Small intestine (tissue), 7 donors: Measurements from ENCODE around the gene SERINC3. TPM values are rescaled to one million over a fixed set of nuclear protein-coding genes. Genes with fewer than 3 reads are reported as not detected.

Experiments
- DNase-seq, 2 donors: peaks; one replicate each; pipeline versions ENCODE4 v3.0.0 to v3.0.0-alpha.2; 2013
- FAIRE-seq: peaks from 2 replicates; lab custom pipeline; 2012; peaks lifted over from hg19 to GRCh38; lab: Jason Lieb, UNC
- H3K27ac ChIP-seq, 3 donors: one replicate each; pipeline ENCODE4 v1.5.1; 2013; ENCODE audit warnings: low read length in 2 of 3, mild to moderate bottlenecking in 2 of 3, control low read depth in 1 of 3, inconsistent platforms in 1 of 3, low read depth in 1 of 3, moderate library complexity in 1 of 3
- H3K27me3 ChIP-seq, 3 donors: one replicate each; pipeline ENCODE4 v1.6.1; 2013; ENCODE audit warnings: low read length in 3 of 3, inconsistent platforms in 1 of 3; ENCODE audit not compliant: control insufficient read depth in 3 of 3, insufficient read depth in 3 of 3
- H3K36me3 ChIP-seq, 3 donors: one replicate each; pipeline ENCODE4 v1.6.1; 2013; ENCODE audit warnings: low read length in 3 of 3, inconsistent platforms in 1 of 3, low read depth in 1 of 3, mild to moderate bottlenecking in 1 of 3, moderate library complexity in 1 of 3; ENCODE audit not compliant: control insufficient read depth in 3 of 3, insufficient read depth in 2 of 3
- H3K4me1 ChIP-seq, 3 donors: one replicate each; pipeline ENCODE4 v1.6.1; 2013; ENCODE audit warnings: low read length in 2 of 3, inconsistent platforms in 1 of 3, low read depth in 1 of 3, mild to moderate bottlenecking in 1 of 3, moderate library complexity in 1 of 3; ENCODE audit not compliant: control insufficient read depth in 3 of 3, insufficient read depth in 2 of 3
- H3K4me3 ChIP-seq, 3 donors: one replicate each; pipeline ENCODE4 v1.5.1; 2013; ENCODE audit warnings: low read length in 3 of 3, control low read depth in 1 of 3, inconsistent platforms in 1 of 3, low read depth in 1 of 3, mild to moderate bottlenecking in 1 of 3, moderate library complexity in 1 of 3
- H3K9me3 ChIP-seq, 2 donors: one replicate each; pipeline ENCODE4 v1.6.1; 2013; ENCODE audit warnings: low read depth in 1 of 2, low read length in 1 of 2; ENCODE audit not compliant: control insufficient read depth in 2 of 2, insufficient read depth in 1 of 2
- WGBS, 3 donors: extraction: QIAGEN DNeasy Blood & Tissue Kit; methylation state at CpG; one replicate each; pipeline ENCODE4 v1.1.7; 2013; 5-methylcytosine and 5-hydroxymethylcytosine counted together
- polyA plus RNA-seq, 4 donors: library from polyadenylated mRNA; stranded (reverse) in 3 of 4; unstranded in 1 of 4; fragments of 200-250 nt in 3 of 4; fragments of 120-200 nt in 1 of 4; gene quantifications; one replicate each; pipeline versions ENCODE4 v1.2.1 to v1.2.3, GENCODE V29; 2013
- donor health status: healthy with polysubstance abuse.
- donor health status: control.
- donor health status: control.
- donor health status: Bipolar disorder and iron deficiency.
- donor health status: healthy.

The SERINC3 gene
- polyA plus RNA-seq, 4 donors: 13.2 to 74.8 (median 39.6) TPM

GRCh38 chr20:44517454-44517853 lies 4.4 kb downstream of the SERINC3 start:
- Histone ChIP-seq H3K27ac (no peak overlapping the region), H3K27me3 (no peaks in the 10 kb centered on the region), H3K36me3 (peaks cover 2 to 13% (median 4%) of the 10 kb centered on the region in 3 donors), H3K4me1 (peaks cover 0 to 21% (median 14%) of the 10 kb centered on the region in 3 donors), H3K9me3 (no peaks in the 10 kb centered on the region), H3K4me3 (no peak overlapping the region)
- FAIRE-seq (no peak), DNase-seq (no peak)
- WGBS, 3 donors: 49 to 65% (median 60%) methylated on average over 3 of the region's 3 CpGs

- no peak for DNase-seq
- no peaks in the 10 kb centered on the region for H3K9me3 ChIP-seq
- H3K36me3 ChIP-seq: peaks cover 2 to 13% (median 5%) of the 10 kb centered on the region in 3 donors
- H3K27ac ChIP-seq: no peak overlapping the region
- 69 to 78% (median 76%) methylated on average over 7 of the region's 7 CpGs for WGBS, 3 donors
- H3K4me1 ChIP-seq: peaks cover 0 to 18% (median 11%) of the 10 kb centered on the region in 3 donors
- H3K4me3 ChIP-seq: no peak overlapping the region
- FAIRE-seq: no peak
- H3K27me3 ChIP-seq: no peaks in the 10 kb centered on the region
Observed at GRCh38 chr20:44516491-44516890, 5.4 kb downstream of the SERINC3 start.

- FAIRE-seq (no peak), DNase-seq (no peak)
- Histone ChIP-seq H3K36me3 (peaks cover 14 to 15% (median 15%) of the 10 kb centered on the region in 3 donors), H3K4me1 (peaks cover 0 to under 1% (median 0%) of the 10 kb centered on the region in 3 donors), H3K27ac (no peak overlapping the region), H3K9me3 (no peaks in the 10 kb centered on the region), H3K27me3 (no peaks in the 10 kb centered on the region), H3K4me3 (no peak overlapping the region)
- 81 to 92% (median 84%) methylated on average over 10 of the region's 10 CpGs for WGBS, 3 donors
Observed at GRCh38 chr20:44513871-44514270, 8.0 kb downstream of the SERINC3 start.

GRCh38 chr20:44509762-44510161 lies 12.1 kb downstream of the SERINC3 start:
- DNase-seq (no peak), FAIRE-seq (no peak)
- Histone ChIP-seq H3K27ac (no peak overlapping the region), H3K27me3 (no peaks in the 10 kb centered on the region), H3K4me1 (peaks cover 0 to under 1% (median 0%) of the 10 kb centered on the region in 3 donors), H3K36me3 (peaks cover 19 to 32% (median 19%) of the 10 kb centered on the region in 3 donors), H3K9me3 (no peaks in the 10 kb centered on the region), H3K4me3 (no peak overlapping the region)
- 86 to 95% (median 92%) methylated on average over 4 of the region's 4 CpGs for WGBS, 3 donors

GRCh38 chr20:44504402-44505307 lies 17.2 kb downstream of the SERINC3 start:
- DNase-seq (peak in 1 of 2 donors; percentile 63), FAIRE-seq (no peak)
- Histone ChIP-seq H3K4me3 (no peak overlapping the region), H3K27me3 (no peaks in the 10 kb centered on the region), H3K9me3 (no peaks in the 10 kb centered on the region), H3K4me1 (peaks cover 0 to 7% (median 0%) of the 10 kb centered on the region in 3 donors), H3K36me3 (peaks cover 19 to 47% (median 29%) of the 10 kb centered on the region in 3 donors), H3K27ac (peak overlapping the region in 1 of 3 donors; percentile 87)
- 88 to 95% (median 90%) methylated on average over 6 of the region's 6 CpGs for WGBS, 3 donors

- peaks cover 16 to 43% (median 28%) of the 10 kb centered on the region in 3 donors for H3K36me3 ChIP-seq
- DNase-seq: no peak
- H3K27ac ChIP-seq: no peak overlapping the region
- FAIRE-seq: no peak
- H3K4me3 ChIP-seq: no peak overlapping the region
- H3K27me3 ChIP-seq: no peaks in the 10 kb centered on the region
- WGBS, 3 donors: 98 to 100% (median 100%) methylated on average over 1 of the region's 1 CpG
- H3K4me1 ChIP-seq: peaks cover 0 to 7% (median 0%) of the 10 kb centered on the region in 3 donors
- no peaks in the 10 kb centered on the region for H3K9me3 ChIP-seq
Observed at GRCh38 chr20:44502968-44503367, 18.9 kb downstream of the SERINC3 start.

- WGBS, 3 donors: 93 to 98% (median 93%) methylated on average over 5 of the region's 5 CpGs
- no peaks in the 10 kb centered on the region for H3K9me3 ChIP-seq
- no peak overlapping the region for H3K27ac ChIP-seq
- H3K27me3 ChIP-seq: no peaks in the 10 kb centered on the region
- FAIRE-seq: no peak
- H3K4me3 ChIP-seq: no peak overlapping the region
- DNase-seq: no peak
- peaks cover 20 to 43% (median 27%) of the 10 kb centered on the region in 3 donors for H3K36me3 ChIP-seq
- peaks cover 0 to 7% (median 0%) of the 10 kb centered on the region in 3 donors for H3K4me1 ChIP-seq
Observed at GRCh38 chr20:44501448-44501847, 20.4 kb downstream of the SERINC3 start.

GRCh38 chr20:44500221-44500620 lies 21.6 kb downstream of the SERINC3 start:
- FAIRE-seq (no peak), DNase-seq (no peak)
- Histone ChIP-seq H3K27ac (peak overlapping the region in 1 of 3 donors; percentile 20), H3K27me3 (no peaks in the 10 kb centered on the region), H3K4me3 (no peak overlapping the region), H3K4me1 (peaks cover 0 to 10% (median 0%) of the 10 kb centered on the region in 3 donors), H3K36me3 (peaks cover 23 to 35% (median 34%) of the 10 kb centered on the region in 3 donors), H3K9me3 (no peaks in the 10 kb centered on the region)
- 94 to 97% (median 96%) methylated on average over 3 of the region's 3 CpGs for WGBS, 3 donors
